MM.1S (cell line): ENCODE results near the gene RXRA.

Experiments used
- DNase-seq: peaks from one replicate; pipeline ENCODE4 v3.0.0-alpha.2; 2015
- H2AFZ ChIP-seq: fragments of 300-600 bp; sonication (generic); 2 replicates; pipeline ENCODE4 v1.6.0; 2016; ENCODE audit warnings: antibody characterized with exemption, low read length
- H3F3A ChIP-seq: fragments of 300-600 bp; sonication (generic); 2 replicates; pipeline ENCODE4 v1.6.1; 2016; ENCODE audit warnings: mild to moderate bottlenecking, antibody characterized with exemption, low read length, moderate library complexity, mixed read lengths; ENCODE audit not compliant: insufficient read depth
- H3K27ac ChIP-seq: fragments of 300-600 bp; sonication (generic); 2 replicates; pipeline ENCODE4 v1.5.1; 2016; ENCODE audit warnings: mild to moderate bottlenecking, low read length
- H3K27me3 ChIP-seq: fragments of 300-600 bp; sonication (generic); replicated peaks from 2 replicates; pipeline ENCODE4 v1.6.0; 2016; ENCODE audit warnings: low read length; ENCODE audit not compliant: insufficient read depth
- H3K36me3 ChIP-seq: fragments of 300-600 bp; sonication (generic); replicated peaks from 2 replicates; pipeline ENCODE4 v1.6.1; 2016; ENCODE audit warnings: mild to moderate bottlenecking, low read length, mixed read lengths; ENCODE audit not compliant: insufficient read depth
- H3K4me1 ChIP-seq: fragments of 300-600 bp; sonication (generic); 2 replicates; pipeline ENCODE4 v1.6.1; 2016; ENCODE audit warnings: low read length, mixed read lengths
- H3K4me2 ChIP-seq: fragments of 300-600 bp; sonication (generic); 2 replicates; pipeline ENCODE4 v1.6.0; 2016; ENCODE audit warnings: low read depth, low read length
- H3K4me3 ChIP-seq: fragments of 300-600 bp; sonication (generic); 2 replicates; pipeline ENCODE4 v1.5.1; 2016; ENCODE audit warnings: low read length, mixed read lengths
- H3K79me2 ChIP-seq: fragments of 300-600 bp; sonication (generic); 2 replicates; pipeline ENCODE4 v1.6.1; 2016; ENCODE audit warnings: mixed run types, low read length, mixed read lengths
- H3K9ac ChIP-seq: fragments of 300-600 bp; sonication (generic); 2 replicates; pipeline ENCODE4 v1.6.1; 2016; ENCODE audit warnings: low read length, mixed read lengths
- H3K9me2 ChIP-seq: fragments of 300-600 bp; sonication (generic); replicated peaks from 2 replicates; pipeline ENCODE4 v1.6.1; 2016; ENCODE audit warnings: mild to moderate bottlenecking, low read length, mixed read lengths; ENCODE audit not compliant: insufficient read depth
- H3K9me3 ChIP-seq: fragments of 300-600 bp; sonication (generic); replicated peaks from 2 replicates; pipeline ENCODE4 v1.6.1; 2016; ENCODE audit warnings: mild to moderate bottlenecking, low read length, mixed read lengths; ENCODE audit not compliant: insufficient read depth
- H4K20me1 ChIP-seq: fragments of 300-600 bp; sonication (generic); 2 replicates; pipeline ENCODE4 v1.6.1; 2016; ENCODE audit warnings: mild to moderate bottlenecking, low read length, moderate library complexity, mixed read lengths; ENCODE audit not compliant: insufficient read depth
- EZH2 ChIP-seq: fragments of 300-600 bp; sonication (generic); optimal IDR thresholded peaks from 2 replicates; pipeline ENCODE3; 2017; ENCODE audit warnings: low read depth, mild to moderate bottlenecking, antibody characterized with exemption, low read length, mixed read lengths
- EZH2phosphoT487 ChIP-seq: fragments of 300-600 bp; sonication (generic); IDR thresholded peaks from 2 replicates; pipeline ENCODE4 v1.6.1; 2018; ENCODE audit warnings: antibody characterized with exemption, low read length
- TF ChIP-seq, protein P1 (sequence below): fragments of 300-600 bp; sonication (generic); IDR thresholded peaks from 2 replicates; pipeline ENCODE4 v1.5.1; 2016; ENCODE audit warnings: antibody characterized with exemption, low read length, mixed read lengths

RXRA gene

DNA sequence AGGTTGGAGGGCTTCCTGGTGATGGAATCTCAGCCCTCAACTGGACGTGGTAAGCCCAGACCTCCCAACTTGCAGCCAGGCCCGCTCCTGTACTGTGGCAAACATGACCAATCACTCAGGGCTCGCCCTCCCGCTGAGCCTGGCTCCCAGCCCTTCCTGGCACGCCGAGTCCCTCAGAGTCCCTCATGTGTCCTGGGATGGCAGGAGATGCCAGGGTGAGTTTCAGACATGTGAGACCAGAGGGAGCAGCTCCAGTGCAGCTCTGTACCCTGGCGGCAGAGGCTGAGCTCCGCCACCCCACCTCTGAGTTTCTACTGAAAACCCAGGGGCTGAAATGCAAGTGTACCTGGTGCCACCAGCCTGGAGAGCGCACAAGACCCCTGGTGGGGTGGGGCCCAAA is 42.0 kb upstream of the RXRA start:
- no peak overlapping the region for H3K4me3 ChIP-seq
- H3K4me2 ChIP-seq, result no peak overlapping the region
- H4K20me1 ChIP-seq, result no peaks in the 10 kb centered on the region
- no peak overlapping the region for H3K27ac ChIP-seq
- no peak overlapping the region for H2AFZ ChIP-seq
- no peaks in the 10 kb centered on the region for H3K4me1 ChIP-seq
- H3K36me3 ChIP-seq, result no peaks in the 10 kb centered on the region
- no peak for TF ChIP-seq EZH2
- TF ChIP-seq, protein P1, sequence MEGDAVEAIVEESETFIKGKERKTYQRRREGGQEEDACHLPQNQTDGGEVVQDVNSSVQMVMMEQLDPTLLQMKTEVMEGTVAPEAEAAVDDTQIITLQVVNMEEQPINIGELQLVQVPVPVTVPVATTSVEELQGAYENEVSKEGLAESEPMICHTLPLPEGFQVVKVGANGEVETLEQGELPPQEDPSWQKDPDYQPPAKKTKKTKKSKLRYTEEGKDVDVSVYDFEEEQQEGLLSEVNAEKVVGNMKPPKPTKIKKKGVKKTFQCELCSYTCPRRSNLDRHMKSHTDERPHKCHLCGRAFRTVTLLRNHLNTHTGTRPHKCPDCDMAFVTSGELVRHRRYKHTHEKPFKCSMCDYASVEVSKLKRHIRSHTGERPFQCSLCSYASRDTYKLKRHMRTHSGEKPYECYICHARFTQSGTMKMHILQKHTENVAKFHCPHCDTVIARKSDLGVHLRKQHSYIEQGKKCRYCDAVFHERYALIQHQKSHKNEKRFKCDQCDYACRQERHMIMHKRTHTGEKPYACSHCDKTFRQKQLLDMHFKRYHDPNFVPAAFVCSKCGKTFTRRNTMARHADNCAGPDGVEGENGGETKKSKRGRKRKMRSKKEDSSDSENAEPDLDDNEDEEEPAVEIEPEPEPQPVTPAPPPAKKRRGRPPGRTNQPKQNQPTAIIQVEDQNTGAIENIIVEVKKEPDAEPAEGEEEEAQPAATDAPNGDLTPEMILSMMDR, result no peak
- DNase-seq, result no peak
- H3K9me2 ChIP-seq, result no peaks in the 10 kb centered on the region
- H3K9ac ChIP-seq, result no peak overlapping the region
- H3K27me3 ChIP-seq, result peaks cover 56% of the 10 kb centered on the region
- no peaks in the 10 kb centered on the region for H3F3A ChIP-seq
- no peaks in the 10 kb centered on the region for H3K79me2 ChIP-seq
- H3K9me3 ChIP-seq, result no peaks in the 10 kb centered on the region

DNA sequence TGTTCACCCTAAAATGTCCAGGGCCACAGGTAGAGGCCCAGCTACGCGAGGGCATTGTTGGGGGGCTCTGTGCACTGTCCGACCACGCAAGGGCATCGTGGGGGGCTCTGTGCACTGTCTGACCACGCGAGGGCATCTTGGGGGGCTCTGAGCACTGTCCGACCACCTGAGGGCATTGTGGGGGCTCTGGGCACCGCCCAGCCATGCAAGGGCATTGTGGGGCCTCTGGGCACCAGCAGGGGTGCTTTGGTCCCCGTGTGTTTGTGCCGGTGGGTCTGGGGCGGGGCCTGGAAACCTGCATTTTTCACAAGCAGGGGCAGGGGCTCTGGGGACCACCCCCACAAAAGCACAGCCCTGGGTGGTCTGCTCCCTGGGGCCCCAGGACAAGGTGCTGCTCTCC is 41.5 kb upstream of the RXRA start:
- Histone ChIP-seq H3K4me3 (no peak overlapping the region), H3K79me2 (no peaks in the 10 kb centered on the region), H3K9me3 (no peaks in the 10 kb centered on the region), H4K20me1 (no peaks in the 10 kb centered on the region), H2AFZ (no peak overlapping the region), H3K9me2 (no peaks in the 10 kb centered on the region), H3F3A (no peaks in the 10 kb centered on the region), H3K4me1 (no peaks in the 10 kb centered on the region), H3K27me3 (peaks cover 52% of the 10 kb centered on the region), H3K4me2 (no peak overlapping the region), H3K9ac (no peak overlapping the region), H3K27ac (no peak overlapping the region), H3K36me3 (no peaks in the 10 kb centered on the region)
- TF ChIP-seq EZH2phosphoT487 (no peak), EZH2 (no peak)
- TF ChIP-seq, protein P1, result no peak
- DNase-seq, result no peak

DNA sequence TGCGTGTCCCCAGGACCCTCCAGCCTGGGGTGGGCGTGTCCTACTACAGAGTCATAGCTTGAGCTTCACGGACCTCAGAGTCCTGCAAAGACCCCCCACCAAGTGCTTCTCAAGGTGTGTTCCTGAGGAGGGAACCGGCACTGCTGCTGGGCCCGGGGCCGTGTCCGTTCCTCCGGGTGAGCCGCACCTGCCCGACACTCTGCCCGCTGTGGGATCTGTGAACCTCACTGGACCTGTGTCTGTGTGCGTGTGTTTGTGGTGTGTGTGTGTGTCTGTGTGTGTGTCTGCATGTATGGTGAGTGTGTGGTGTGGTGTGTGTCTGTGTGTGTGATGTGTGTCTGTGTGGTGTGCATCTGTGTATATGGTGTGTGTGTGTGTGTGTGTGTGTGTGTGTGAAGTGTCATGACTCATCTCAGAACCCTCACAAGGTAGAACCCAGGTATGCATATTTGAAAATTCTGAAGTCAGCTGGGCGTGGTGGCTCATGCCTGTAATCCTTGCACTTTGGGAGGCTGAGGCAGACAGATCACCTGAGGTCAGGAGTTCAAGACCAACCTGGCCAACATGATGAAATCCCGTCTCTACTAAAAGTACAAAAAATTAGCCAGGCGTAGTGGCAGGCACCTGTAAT is 40.9 kb upstream of the RXRA start:
- Histone ChIP-seq H3F3A (no peaks in the 10 kb centered on the region), H3K4me3 (no peak overlapping the region), H3K4me1 (no peaks in the 10 kb centered on the region), H3K79me2 (no peaks in the 10 kb centered on the region), H2AFZ (no peak overlapping the region), H3K4me2 (no peak overlapping the region), H3K9me3 (no peaks in the 10 kb centered on the region), H3K9me2 (no peaks in the 10 kb centered on the region), H4K20me1 (no peaks in the 10 kb centered on the region), H3K27ac (no peak overlapping the region), H3K9ac (no peak overlapping the region), H3K27me3 (peaks cover 48% of the 10 kb centered on the region), H3K36me3 (no peaks in the 10 kb centered on the region)
- no peak for TF ChIP-seq EZH2
- TF ChIP-seq, protein P1, result no peak
- DNase-seq, result no peak
